ENCODE data around the gene PTGES2.
"Not testable (repeated sequence)": the region's sequence is repeated elsewhere in the genome, so short reads cannot be mapped to it uniquely, and the experiment has no call there.

The PTGES2 gene

DNA sequence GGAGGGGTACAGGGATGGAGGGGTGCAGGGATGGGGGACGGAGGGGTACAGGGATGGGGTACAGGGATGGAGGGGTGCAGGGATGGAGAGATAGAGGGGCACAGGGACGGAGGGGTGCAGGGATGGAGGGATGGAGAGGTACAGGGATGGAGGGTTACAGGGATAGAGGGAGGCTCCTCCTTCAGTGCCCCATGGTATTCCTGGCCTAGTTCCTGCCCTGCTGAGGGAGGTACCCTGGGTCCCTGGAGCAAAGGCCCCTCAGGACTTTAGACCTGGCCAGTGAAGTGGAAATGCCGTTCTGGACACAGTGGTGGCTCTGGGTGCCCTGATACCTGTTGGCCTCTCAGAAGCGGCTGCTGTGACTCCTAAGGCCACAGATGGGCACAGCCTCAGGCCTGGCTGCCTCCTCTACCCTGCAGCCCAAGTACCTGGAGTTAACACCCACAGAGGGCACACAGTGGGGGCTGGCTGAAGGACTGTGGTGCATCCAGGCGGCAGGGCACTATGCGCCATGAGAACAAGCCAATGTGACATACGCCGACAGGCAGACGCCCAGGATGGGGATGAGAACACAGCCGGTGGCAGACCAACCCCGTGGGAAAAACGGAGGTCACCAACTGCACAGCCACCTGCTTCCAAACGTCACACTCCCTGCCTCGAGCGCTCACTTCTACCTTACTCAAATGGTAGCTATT, 8.4 kb downstream of the PTGES2 start:
- no peak for DNase-seq

DNA sequence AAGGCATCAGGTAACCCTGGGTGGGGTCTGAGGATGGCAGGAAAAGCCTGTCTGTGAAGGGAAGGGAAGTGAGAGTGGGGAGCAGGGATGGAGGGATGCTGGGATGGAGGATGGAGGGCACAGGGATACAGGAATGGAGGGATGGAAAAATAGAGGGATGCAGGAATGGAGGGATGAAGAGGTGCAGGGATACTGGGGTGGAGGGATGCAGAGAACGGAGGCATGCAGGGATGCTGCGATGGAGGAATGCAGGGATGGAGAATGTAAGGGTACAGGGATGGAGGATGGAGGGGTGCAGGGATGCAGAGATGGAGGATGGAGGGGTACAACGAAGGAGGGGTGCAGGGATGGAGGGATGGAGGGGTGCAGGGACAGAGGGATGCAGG, 9.1 kb downstream of the PTGES2 start:
- no peak for DNase-seq

DNA sequence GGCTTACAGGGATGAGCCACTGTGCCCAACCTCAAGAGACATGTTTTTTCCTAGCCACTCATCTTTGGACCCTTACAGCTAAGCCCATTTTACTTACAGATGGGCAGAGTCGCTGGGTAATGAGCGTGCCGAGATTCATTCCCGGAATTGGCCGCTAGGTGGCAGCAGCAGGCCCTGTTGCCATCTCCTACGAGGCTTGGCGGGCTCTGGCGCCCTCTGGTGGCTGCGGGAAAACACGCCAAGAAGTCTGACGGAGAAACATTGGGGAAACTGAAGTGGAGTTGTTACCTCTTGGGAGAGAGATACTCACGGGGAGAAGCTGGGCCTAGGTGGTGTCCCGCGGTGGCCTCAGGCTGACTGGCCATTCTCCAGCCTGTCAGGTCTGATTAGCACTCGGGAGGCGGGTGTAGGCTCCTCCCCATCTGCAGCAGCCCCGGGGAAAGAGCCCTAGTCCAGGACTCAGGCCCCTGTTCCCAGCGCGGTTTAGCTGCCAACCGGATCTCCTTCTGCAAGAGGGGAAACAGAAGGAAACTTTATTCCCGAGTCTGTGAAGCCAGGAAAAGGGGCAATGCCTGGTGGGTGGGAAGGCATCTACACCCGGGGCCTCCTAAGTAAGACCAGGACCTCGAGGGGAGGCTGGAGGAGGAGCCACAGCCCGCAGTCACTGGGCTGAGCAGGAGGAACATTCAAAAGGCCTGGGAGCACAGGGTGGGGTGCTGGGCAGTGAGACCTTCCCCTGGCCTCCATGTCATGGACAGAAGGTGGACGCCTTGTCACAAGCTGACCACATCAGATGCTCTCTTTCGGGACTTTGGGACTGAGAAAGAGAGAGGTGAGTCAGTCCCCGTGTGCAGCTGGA, 9.7 kb downstream of the PTGES2 start:
- peak; percentile 85 to 91 for DNase-seq

DNA sequence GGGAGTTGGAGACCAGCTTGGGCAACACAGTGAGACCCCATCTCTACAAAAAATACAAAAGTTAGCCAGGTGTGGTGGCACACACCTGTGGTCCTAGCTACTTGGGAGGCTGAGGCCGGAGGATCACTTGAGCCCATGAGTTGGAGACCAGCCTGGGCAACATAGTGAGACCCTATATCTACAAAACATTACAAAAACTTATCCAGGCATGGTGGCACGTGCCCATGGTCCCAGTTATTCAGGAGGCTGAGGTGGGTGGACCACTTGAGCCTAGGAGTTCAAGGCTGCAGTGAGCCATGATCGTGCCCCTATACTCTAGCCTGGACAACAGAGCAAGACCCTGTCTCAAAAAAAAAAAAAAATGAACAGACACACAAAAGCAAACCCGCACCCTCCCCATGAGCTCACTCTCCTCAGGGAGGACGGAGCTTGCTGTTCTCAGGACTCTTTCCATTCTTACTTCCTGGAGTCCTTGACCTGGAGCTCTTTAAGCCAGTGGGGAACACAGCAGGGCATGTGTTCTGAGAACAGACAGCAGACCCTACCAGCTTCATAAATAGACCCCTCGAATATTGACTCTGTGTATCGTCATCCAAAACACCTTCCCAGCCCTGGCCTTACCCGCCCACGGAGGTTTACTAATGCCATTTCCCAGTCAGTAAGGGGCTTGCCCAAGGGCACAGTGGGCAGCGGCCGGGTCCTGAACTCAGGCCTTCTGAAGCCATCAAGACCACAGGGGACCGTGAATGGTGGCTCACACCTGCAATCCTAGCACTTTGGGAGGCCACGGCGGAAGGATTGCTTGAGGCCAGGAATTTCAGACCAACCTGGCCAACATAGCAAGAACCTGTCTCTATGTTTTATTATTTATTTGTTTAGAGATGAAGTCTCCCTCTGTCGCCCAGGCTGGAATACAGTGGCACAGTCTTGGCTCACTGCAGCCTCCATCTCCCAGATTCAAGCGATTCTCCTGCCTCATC, 11.1 kb downstream of the PTGES2 start:
- DNase-seq: no peak

DNA sequence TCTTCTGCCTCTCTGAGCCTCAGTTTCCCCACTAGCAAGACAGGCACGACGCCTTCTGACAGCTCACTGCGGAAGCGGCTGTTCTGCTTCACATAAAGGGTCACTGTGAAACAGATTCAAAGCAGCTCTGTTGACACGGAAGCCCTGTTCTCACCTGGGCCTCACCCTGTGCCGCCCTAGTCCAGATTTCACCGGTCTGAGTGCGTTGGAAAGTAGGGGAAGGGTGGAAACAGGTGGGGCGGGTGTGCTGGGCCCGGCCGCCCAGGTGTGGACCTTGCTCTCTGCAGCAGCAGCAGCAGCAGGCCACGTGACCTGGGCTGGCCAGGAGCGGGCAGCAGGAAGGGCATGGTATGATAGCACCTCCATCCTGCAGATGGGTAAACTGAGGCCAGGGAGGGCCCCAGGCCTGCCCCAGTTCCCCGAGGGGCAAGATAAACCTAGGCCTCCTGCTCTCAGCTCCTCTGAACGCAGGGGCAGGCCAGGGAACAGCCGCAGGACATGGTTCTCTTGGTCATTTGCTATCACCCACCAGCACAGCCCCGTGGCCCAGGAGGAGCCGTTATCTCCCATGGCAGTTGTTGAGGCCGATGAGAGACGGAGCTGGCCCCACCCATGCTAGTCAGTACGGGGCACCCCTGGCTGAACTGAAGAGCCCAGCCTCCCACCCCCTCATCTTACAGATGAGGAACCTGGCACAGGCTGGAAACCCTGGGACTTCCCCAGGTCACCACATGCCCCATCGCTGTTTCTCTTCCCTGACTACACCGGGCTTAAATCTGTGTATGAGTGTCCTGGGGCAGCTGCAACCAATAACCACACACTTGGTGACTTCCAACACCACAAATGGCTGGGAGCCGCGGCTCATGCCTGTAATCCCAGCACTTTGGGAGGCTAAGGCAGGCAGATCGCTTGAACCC, 12.1 kb downstream of the PTGES2 start:
- DNase-seq: peak in 1 of 2 donors; percentile 1

DNA sequence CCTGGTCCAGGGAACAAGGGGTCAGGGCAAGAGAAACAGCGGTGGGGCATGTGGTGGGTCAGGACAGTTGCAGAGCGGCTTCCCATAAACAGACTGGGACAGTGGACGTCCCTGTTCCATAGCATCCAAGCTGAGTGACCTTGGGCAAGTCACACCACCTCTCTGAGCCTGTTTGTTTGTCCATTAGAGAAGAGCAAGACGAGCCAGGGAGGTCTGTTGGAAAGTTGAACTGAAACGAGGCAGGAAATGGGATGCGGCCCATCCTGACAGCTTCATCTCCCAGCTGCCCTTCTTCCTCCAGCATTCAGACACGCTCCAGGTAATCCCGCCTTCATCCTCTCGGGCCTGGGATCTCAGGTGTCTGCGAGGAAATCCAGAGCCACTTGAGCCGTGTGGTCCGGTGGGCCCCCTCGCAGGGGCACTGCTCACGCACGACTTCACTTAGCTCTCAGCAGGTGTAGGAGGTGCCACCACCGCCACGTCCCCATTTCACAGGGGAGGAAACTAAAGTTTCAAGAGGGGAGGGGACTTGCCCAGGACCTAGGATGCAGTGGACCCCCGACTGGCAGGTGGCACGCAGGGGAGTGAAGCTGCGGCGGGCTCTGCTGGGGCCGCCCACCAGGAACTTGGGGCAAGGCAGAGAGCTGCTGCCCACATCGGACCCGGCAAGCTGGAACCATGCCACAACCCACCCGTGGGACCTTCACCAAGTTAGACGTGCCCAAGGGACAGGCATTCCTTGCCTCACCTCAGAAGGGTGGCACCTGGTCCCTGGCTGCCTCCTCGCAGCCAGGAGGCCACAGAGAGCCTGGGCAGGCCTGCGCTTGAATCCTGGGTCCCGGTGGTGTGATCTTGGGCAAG, 13.0 kb downstream of the PTGES2 start:
- DNase-seq: no peak

DNA sequence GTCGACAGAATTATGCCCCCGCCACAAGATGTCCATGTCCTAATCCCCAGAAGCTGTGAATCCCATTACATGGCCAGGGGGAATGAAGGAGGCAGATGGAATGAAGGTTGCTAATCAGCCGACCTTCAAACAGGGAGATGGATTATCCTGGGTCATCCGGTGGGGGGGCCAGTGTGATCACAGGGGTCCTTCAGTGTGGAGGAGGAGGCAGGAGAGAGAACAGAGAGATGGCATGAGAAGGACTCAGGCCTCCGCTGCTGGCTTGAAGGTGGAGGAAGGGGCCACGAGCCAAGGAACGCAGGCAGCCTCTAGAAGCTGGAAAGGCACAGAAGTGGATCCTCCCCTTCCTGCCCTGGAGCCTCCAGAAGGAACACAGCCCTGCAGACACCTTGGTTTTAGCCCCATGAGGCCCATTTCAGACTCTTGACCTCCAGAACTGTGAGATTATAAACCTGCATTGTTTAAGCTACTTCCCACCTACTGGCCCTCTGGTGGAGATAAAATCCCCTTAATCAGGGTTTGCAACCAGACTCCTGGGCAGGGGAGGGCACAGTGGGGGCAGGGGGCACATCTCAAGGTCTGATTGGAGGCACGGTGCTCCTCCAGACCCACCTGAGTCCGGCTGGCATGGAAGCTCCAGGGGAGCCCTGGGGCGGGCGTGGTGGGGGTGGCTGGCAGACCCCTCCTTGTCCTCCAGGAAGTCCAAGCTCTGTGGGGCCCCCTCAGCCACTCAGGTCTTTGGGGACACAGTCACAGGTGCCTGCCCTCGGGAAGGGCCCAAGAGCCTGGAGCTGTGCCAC, 13.8 kb downstream of the PTGES2 start:
- DNase-seq: no peak

DNA sequence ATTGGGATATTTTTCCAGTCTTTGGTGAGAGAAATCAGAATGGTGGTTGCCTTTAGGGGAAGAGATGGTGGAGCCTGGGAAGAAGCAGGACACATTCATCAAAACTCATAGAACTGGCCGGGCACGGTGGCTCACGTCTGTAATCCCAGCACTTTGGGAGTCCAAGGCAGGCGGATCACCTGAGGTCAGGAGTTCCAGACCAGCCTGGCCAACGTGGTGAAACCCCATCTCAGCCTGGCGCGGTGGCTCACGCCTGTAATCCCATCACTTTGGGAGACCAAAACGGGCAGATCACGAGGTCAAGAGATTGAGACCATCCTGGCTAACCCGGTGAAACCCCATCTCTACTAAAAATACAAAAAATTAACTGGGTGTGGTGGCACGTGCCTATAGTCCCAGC, 15.8 kb downstream of the PTGES2 start:
- not testable (repeated sequence) for DNase-seq

DNA sequence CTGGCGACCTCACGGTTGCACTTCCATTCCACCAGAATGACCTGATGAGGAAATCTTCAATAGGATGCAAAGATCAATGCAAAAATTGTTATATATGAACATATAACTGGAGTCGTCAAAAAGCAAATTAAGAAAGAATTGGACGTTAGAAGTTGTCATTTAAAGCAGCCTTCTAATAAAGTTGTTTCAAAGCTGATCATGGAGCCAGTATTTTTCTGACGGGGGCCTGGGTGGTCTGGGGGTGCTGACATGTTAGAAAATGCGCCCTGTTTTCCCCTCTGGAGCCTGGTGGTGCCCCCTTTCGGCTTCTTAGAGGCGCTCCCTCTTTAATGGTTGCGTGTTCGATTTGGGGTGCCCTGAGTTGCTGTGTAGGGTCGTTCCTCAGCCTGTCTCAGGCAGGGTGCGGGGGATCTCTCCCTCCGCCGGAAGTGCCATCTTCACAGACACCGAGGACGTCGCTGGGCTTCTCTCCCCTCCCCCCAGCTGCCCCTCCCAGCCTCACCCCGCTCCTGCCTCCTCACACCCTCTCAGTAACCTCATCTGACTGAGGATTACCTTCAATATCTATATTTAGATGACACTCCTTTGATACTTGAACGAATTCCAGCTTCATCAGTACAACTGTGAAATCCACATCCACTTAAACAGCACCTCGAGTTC, 18.3 kb downstream of the PTGES2 start:
- DNase-seq: no peak

DNA sequence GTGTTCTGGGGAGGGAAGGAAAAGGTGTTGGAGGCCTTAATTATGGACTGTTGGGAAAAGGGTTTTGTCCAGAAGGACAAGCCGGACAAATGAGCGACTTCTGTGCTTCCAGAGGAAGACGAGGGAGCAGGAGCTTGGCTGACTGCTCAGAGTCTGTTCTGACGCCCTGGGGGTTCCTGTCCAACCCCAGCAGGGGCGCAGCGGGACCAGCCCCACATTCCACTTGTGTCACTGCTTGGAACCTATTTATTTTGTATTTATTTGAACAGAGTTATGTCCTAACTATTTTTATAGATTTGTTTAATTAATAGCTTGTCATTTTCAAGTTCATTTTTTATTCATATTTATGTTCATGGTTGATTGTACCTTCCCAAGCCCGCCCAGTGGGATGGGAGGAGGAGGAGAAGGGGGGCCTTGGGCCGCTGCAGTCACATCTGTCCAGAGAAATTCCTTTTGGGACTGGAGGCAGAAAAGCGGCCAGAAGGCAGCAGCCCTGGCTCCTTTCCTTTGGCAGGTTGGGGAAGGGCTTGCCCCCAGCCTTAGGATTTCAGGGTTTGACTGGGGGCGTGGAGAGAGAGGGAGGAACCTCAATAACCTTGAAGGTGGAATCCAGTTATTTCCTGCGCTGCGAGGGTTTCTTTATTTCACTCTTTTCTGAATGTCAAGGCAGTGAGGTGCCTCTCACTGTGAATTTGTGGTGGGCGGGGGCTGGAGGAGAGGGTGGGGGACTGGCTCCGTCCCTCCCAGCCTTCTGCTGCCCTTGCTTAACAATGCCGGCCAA, 19.1 kb downstream of the PTGES2 start:
- DNase-seq: no peak

DNA sequence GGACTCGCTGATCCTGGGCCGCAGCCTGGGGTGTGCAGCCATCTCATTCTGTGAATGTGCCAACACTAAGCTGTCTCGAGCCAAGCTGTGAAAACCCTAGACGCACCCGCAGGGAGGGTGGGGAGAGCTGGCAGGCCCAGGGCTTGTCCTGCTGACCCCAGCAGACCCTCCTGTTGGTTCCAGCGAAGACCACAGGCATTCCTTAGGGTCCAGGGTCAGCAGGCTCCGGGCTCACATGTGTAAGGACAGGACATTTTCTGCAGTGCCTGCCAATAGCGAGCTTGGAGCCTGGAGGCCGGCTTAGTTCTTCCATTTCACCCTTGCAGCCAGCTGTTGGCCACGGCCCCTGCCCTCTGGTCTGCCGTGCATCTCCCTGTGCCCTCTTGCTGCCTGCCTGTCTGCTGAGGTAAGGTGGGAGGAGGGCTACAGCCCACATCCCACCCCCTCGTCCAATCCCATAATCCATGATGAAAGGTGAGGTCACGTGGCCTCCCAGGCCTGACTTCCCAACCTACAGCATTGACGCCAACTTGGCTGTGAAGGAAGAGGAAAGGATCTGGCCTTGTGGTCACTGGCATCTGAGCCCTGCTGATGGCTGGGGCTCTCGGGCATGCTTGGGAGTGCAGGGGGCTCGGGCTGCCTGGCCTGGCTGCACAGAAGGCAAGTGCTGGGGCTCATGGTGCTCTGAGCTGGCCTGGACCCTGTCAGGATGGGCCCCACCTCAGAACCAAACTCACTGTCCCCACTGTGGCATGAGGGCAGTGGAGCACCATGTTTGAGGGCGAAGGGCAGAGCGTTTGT, 19.9 kb downstream of the PTGES2 start:
- DNase-seq: no peak

DNA sequence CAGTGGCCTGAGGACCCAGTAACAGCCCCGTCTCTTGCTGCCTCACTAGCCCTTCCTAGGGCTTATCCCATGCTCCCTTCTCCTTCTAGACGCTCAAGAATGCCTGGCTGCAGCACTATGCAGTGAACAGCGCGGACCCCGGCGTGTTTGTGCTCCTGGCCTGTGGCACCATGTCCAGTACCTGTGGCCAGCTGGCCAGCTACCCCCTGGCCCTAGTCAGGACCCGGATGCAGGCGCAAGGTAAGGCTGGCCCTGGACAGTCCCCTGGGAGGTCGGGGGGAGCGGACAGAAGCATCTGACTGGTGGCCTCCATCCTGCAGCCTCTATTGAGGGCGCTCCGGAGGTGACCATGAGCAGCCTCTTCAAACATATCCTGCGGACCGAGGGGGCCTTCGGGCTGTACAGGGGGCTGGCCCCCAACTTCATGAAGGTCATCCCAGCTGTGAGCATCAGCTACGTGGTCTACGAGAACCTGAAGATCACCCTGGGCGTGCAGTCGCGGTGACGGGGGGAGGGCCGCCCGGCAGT, 20.5 kb downstream of the PTGES2 start:
- DNase-seq: no peak

DNA sequence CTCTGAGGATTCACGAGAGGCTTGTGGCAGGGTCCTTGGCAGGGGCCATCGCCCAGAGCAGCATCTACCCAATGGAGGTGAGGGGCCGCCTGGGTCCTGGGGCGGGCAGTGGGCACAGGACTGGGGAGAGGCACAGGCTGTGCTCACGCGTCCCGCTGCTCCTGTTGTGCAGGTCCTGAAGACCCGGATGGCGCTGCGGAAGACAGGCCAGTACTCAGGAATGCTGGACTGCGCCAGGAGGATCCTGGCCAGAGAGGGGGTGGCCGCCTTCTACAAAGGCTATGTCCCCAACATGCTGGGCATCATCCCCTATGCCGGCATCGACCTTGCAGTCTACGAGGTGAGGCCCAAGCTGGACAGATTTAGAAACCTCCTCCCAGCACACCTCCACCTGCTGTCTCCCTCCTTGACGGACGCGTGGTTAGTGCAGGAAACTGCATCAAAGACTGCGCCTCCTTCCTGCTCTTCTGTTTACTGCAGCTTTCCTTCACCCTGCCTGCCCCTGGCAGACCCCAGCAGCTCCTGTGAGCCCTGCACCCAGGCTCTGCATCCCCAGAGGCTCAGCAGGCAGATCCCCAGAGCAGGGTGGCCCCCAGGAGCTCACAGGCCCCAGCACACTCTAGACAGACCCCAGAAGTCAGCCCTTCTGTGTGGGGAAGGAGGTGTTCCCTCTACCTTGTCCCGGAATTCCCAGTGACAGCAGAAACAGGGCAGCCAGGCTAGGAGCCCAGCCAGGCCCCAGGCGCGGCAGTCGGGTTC, 21.2 kb downstream of the PTGES2 start:
- DNase-seq: no peak

DNA sequence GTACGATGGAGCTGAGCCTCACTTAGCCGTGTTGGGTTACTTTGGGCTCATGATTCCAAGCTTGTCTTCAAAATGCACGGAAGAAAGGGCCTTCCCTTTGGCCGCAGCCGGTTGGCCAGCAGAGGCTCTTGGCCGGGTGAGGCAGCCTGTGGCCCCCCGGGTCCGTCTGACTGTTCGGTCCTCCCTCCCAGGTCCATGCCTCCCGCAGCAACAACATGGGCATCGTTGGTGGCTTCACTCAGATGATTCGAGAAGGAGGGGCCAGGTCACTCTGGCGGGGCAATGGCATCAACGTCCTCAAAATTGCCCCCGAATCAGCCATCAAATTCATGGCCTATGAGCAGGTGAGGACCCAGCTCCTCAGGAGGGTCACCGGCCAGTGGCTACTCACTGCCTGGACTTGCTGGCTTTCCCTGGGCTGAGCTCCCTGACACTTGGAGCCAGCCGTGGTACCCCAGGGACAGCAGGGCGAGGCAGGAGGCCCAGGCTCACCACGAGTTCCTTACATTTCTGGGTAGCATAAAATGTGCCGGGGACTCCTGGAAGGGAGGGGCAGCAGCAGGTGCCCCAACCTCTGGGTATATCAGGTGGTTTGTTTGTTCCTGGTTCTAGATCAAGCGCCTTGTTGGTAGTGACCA, 21.9 kb downstream of the PTGES2 start:
- DNase-seq: no peak

DNA sequence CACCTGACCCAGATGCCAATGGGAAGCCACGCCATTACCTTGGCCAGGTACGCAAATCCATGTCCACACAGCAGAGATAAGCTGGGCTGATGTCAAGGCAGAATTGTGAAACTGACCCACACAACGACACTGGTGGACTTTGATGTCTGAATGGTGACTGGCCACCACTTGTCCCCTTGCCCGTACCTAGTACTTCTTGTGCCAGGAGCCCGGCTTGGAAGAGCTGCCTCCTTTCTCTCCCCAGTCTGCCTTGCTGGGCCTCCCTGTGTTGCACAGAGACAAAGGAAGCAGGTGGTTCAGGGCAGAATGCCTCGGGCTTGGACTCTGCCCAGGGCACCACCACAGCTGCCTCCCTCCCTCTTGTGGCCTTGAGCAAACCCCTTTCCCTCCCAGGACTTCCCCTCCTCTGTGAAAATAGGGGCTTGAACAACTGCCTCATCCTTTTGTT, 23.3 kb downstream of the PTGES2 start:
- DNase-seq: no peak

DNA sequence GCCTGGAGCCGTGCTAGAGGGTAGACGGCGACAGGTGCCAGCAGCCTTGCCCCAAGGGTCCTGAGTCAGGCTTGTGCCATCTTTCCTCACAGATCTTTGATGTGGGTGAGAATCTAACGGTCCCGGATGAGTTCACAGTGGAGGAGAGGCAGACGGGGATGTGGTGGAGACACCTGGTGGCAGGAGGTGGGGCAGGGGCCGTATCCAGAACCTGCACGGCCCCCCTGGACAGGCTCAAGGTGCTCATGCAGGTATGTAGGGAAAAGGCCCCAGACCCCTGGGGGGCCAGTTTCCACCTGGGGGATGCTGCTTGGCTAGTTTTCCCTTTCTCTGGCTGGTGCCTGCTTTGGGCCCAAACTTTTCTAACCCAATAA, 24.0 kb downstream of the PTGES2 start:
- no peak for DNase-seq

Measured in bone marrow (tissue), 2 donors.